KMS-11 (cell line): ENCODE results near the gene SLC38A10.

Source experiments
- H2AFZ ChIP-seq: fragments of 200-600 bp; sonication (generic); 2 replicates; pipeline ENCODE4 v1.6.1; 2016; ENCODE audit warnings: antibody characterized with exemption, mixed run types, low read depth
- H3K27ac ChIP-seq: fragments of 200-600 bp; sonication (generic); 2 replicates; pipeline ENCODE4 v1.6.1; 2016; ENCODE audit warnings: mild to moderate bottlenecking, mixed run types
- H3K27me3 ChIP-seq: fragments of 200-600 bp; sonication (generic); 2 replicates; pipeline ENCODE4 v1.6.1; 2017; ENCODE audit warnings: mild to moderate bottlenecking, low read depth, mixed run types, moderate library complexity; ENCODE audit not compliant: insufficient read depth
- H3K36me3 ChIP-seq: fragments of 200-600 bp; sonication (generic); 2 replicates; pipeline ENCODE4 v1.6.1; 2017; ENCODE audit warnings: mild to moderate bottlenecking, mixed run types; ENCODE audit not compliant: insufficient read depth
- H3K4me1 ChIP-seq: fragments of 200-600 bp; sonication (generic); 2 replicates; pipeline ENCODE4 v1.6.1; 2016; ENCODE audit warnings: mild to moderate bottlenecking, low read depth, mixed run types; ENCODE audit not compliant: poor library complexity, severe bottlenecking
- H3K4me2 ChIP-seq: fragments of 200-600 bp; sonication (generic); 2 replicates; pipeline ENCODE4 v1.7.0; 2016; ENCODE audit warnings: mild to moderate bottlenecking, mixed run types
- H3K4me3 ChIP-seq: fragments of 200-600 bp; sonication (generic); IDR thresholded peaks from 2 replicates; pipeline ENCODE4 v1.6.1; 2017; ENCODE audit warnings: low read depth, low read length, mixed read lengths; ENCODE audit not compliant: insufficient read depth
- H3K79me2 ChIP-seq: fragments of 200-600 bp; sonication (generic); 2 replicates; pipeline ENCODE4 v1.6.1; 2016; ENCODE audit warnings: low read depth, mixed run types; ENCODE audit not compliant: insufficient read depth
- H3K9ac ChIP-seq: fragments of 200-600 bp; sonication (generic); 2 replicates; pipeline ENCODE4 v1.6.1; 2016; ENCODE audit warnings: mild to moderate bottlenecking, mixed run types
- H4K20me1 ChIP-seq: fragments of 200-600 bp; sonication (generic); 2 replicates; pipeline ENCODE4 v1.6.1; 2016; ENCODE audit warnings: mild to moderate bottlenecking, mixed run types; ENCODE audit not compliant: insufficient read depth
- CTCF ChIP-seq: fragments of 200-600 bp; sonication (generic); conservative IDR thresholded peaks from 2 replicates; pipeline ENCODE4 v1.6.1; 2017; ENCODE audit warnings: low read depth, mild to moderate bottlenecking, antibody characterized with exemption, low read length, moderate library complexity, mixed read lengths

SLC38A10 gene

GRCh38 chr17:81208651-81209050, 86.5 kb downstream of the SLC38A10 start:
- Histone ChIP-seq H3K4me2 (no peak overlapping the region), H3K27ac (no peak overlapping the region), H3K9ac (no peak overlapping the region), H4K20me1 (no peaks in the 10 kb centered on the region), H3K4me3 (no peak overlapping the region), H3K4me1 (no peaks in the 10 kb centered on the region), H3K36me3 (no peaks in the 10 kb centered on the region), H3K79me2 (no peaks in the 10 kb centered on the region), H3K27me3 (no peaks in the 10 kb centered on the region), H2AFZ (no peak overlapping the region)
- TF ChIP-seq CTCF, result no peak

- H4K20me1 ChIP-seq, result no peaks in the 10 kb centered on the region
- no peak overlapping the region for H2AFZ ChIP-seq
- no peak overlapping the region for H3K4me3 ChIP-seq
- no peak overlapping the region for H3K4me2 ChIP-seq
- H3K9ac ChIP-seq, result no peak overlapping the region
- no peaks in the 10 kb centered on the region for H3K27me3 ChIP-seq
- no peaks in the 10 kb centered on the region for H3K4me1 ChIP-seq
- H3K36me3 ChIP-seq, result no peaks in the 10 kb centered on the region
- no peak overlapping the region for H3K27ac ChIP-seq
- TF ChIP-seq CTCF, result no peak
- H3K79me2 ChIP-seq, result no peaks in the 10 kb centered on the region
These were observed 87.2 kb downstream of the SLC38A10 start for GRCh38 chr17:81207610-81208581.

- Histone ChIP-seq H3K27ac (no peak overlapping the region), H3K4me1 (no peaks in the 10 kb centered on the region)
These were observed 88.5 kb downstream of the SLC38A10 start for GRCh38 chr17:81206657-81207056.

GRCh38 chr17:81206166-81206565, 88.9 kb downstream of the SLC38A10 start:
- no peak overlapping the region for H2AFZ ChIP-seq
- no peak for TF ChIP-seq CTCF
- H3K79me2 ChIP-seq, result no peaks in the 10 kb centered on the region
- H3K27ac ChIP-seq, result no peak overlapping the region
- H3K27me3 ChIP-seq, result no peaks in the 10 kb centered on the region
- H3K4me2 ChIP-seq, result no peak overlapping the region
- H4K20me1 ChIP-seq, result no peaks in the 10 kb centered on the region
- no peak overlapping the region for H3K4me3 ChIP-seq
- H3K36me3 ChIP-seq, result no peaks in the 10 kb centered on the region
- no peak overlapping the region for H3K9ac ChIP-seq
- no peaks in the 10 kb centered on the region for H3K4me1 ChIP-seq

More at GRCh38 chr17:81206657-81207056, 88.5 kb downstream of the SLC38A10 start:
- Histone ChIP-seq H3K4me2 (no peak overlapping the region), H3K9ac (no peak overlapping the region), H4K20me1 (no peaks in the 10 kb centered on the region), H2AFZ (no peak overlapping the region), H3K36me3 (no peaks in the 10 kb centered on the region), H3K79me2 (no peaks in the 10 kb centered on the region), H3K27me3 (no peaks in the 10 kb centered on the region), H3K4me3 (no peak overlapping the region)
- no peak for TF ChIP-seq CTCF
